SK-N-SH treated with all-trans-retinoic acid at 6 μM for 48 hours (cell line): ENCODE results near the gene KRTAP2-3.

ENCODE experiments used
- ARNTL ChIP-seq: fragments of 450-650 bp; formaldehyde crosslinking; IDR thresholded peaks from 2 replicates; pipeline ENCODE4 v1.5.0; 2020; ENCODE audit warnings: low read depth, mild to moderate bottlenecking, moderate library complexity, borderline replicate concordance
- CSRNP3 ChIP-seq: fragments of 250-450 bp; sonication (Bioruptor Pico); IDR thresholded peaks from 2 replicates; pipeline ENCODE4 v1.5.1; 2021; ENCODE audit warnings: mild to moderate bottlenecking, moderate library complexity
- ESRRG ChIP-seq: fragments of 250-450 bp; sonication (Bioruptor Pico); IDR thresholded peaks from 2 replicates; pipeline ENCODE4 v1.6.1; 2021; ENCODE audit warnings: mild to moderate bottlenecking
- GLIS3 ChIP-seq: fragments of 250-450 bp; sonication (Bioruptor Pico); IDR thresholded peaks from 2 replicates; pipeline ENCODE4 v1.5.0; 2020; ENCODE audit warnings: mild to moderate bottlenecking, moderate library complexity
- ISL1 ChIP-seq: fragments of 250-450 bp; sonication (Bioruptor Pico); IDR thresholded peaks from 2 replicates; pipeline ENCODE4 v2.1.2; 2022; ENCODE audit warnings: mild to moderate bottlenecking, moderate library complexity
- RARB ChIP-seq: fragments of 250-450 bp; sonication (Bioruptor Pico); IDR thresholded peaks from 2 replicates; pipeline ENCODE4 v1.8.0; 2021; ENCODE audit warnings: mild to moderate bottlenecking, moderate library complexity
- TOX ChIP-seq: fragments of 250-450 bp; sonication (Bioruptor Pico); IDR thresholded peaks from 2 replicates; pipeline ENCODE4 v1.8.0; 2021; ENCODE audit warnings: mild to moderate bottlenecking, moderate library complexity, borderline replicate concordance
- ZFP3 ChIP-seq: fragments of 250-450 bp; sonication (Bioruptor Pico); IDR thresholded peaks from 2 replicates; pipeline ENCODE4 v1.5.0; 2020; ENCODE audit warnings: mild to moderate bottlenecking, moderate library complexity
- ZFP30 ChIP-seq: fragments of 450-650 bp; formaldehyde crosslinking; IDR thresholded peaks from 2 replicates; pipeline ENCODE4 v1.5.0; 2022; ENCODE audit warnings: mild to moderate bottlenecking, moderate library complexity
- ZNF70 ChIP-seq: fragments of 450-650 bp; formaldehyde crosslinking; IDR thresholded peaks from 2 replicates; pipeline ENCODE4 v1.5.0; 2020; ENCODE audit warnings: mild to moderate bottlenecking, moderate library complexity
- TF ChIP-seq, protein P1 (sequence below): fragments of 250-450 bp; sonication (Bioruptor Pico); IDR thresholded peaks from 2 replicates; pipeline ENCODE4 v1.5.0; 2020; ENCODE audit warnings: mild to moderate bottlenecking, moderate library complexity
- TF ChIP-seq, protein P2 (sequence below): fragments of 250-450 bp; sonication (Bioruptor Pico); IDR thresholded peaks from 2 replicates; pipeline ENCODE4 v1.8.0; 2021; ENCODE audit warnings: low read depth, mild to moderate bottlenecking, moderate library complexity, borderline replicate concordance

DNA sequence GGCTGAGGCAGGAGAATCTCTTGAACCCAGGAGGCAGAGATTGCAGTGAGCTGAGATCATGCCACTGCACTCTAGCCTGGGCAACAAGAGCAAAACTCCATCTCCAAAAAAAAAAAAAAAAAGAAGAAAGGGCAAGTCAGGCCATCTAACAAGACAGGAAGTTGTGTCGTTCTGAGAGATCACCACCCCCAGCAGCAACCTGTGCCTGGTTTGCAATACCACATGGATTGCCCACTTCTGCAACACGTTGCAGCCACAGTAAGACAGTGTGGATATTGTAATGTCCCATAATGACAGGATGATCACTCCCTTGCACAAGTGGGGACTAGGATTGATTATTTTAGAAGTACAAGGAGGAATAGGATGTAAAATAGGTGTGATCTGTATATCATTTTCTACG is 9.1 kb upstream of the KRTAP2-3 start:
- TF ChIP-seq GLIS3 (CRISPR knock-in tag): no peak
- TF ChIP-seq ARNTL (CRISPR knock-in tag): no peak
- TF ChIP-seq TOX: no peak
- TF ChIP-seq, protein P1, sequence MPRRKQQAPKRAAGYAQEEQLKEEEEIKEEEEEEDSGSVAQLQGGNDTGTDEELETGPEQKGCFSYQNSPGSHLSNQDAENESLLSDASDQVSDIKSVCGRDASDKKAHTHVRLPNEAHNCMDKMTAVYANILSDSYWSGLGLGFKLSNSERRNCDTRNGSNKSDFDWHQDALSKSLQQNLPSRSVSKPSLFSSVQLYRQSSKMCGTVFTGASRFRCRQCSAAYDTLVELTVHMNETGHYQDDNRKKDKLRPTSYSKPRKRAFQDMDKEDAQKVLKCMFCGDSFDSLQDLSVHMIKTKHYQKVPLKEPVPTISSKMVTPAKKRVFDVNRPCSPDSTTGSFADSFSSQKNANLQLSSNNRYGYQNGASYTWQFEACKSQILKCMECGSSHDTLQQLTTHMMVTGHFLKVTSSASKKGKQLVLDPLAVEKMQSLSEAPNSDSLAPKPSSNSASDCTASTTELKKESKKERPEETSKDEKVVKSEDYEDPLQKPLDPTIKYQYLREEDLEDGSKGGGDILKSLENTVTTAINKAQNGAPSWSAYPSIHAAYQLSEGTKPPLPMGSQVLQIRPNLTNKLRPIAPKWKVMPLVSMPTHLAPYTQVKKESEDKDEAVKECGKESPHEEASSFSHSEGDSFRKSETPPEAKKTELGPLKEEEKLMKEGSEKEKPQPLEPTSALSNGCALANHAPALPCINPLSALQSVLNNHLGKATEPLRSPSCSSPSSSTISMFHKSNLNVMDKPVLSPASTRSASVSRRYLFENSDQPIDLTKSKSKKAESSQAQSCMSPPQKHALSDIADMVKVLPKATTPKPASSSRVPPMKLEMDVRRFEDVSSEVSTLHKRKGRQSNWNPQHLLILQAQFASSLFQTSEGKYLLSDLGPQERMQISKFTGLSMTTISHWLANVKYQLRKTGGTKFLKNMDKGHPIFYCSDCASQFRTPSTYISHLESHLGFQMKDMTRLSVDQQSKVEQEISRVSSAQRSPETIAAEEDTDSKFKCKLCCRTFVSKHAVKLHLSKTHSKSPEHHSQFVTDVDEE: no peak
- no peak for TF ChIP-seq ZNF70
- TF ChIP-seq, protein P2, sequence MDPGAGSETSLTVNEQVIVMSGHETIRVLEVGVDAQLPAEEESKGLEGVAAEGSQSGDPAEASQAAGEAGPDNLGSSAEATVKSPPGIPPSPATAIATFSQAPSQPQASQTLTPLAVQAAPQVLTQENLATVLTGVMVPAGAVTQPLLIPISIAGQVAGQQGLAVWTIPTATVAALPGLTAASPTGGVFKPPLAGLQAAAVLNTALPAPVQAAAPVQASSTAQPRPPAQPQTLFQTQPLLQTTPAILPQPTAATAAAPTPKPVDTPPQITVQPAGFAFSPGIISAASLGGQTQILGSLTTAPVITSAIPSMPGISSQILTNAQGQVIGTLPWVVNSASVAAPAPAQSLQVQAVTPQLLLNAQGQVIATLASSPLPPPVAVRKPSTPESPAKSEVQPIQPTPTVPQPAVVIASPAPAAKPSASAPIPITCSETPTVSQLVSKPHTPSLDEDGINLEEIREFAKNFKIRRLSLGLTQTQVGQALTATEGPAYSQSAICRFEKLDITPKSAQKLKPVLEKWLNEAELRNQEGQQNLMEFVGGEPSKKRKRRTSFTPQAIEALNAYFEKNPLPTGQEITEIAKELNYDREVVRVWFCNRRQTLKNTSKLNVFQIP (CRISPR knock-in tag): no peak
- TF ChIP-seq ZFP3 (CRISPR knock-in tag): no peak
- TF ChIP-seq ZFP30 (CRISPR knock-in tag): no peak
- TF ChIP-seq RARB: no peak
- no peak for TF ChIP-seq ESRRG (CRISPR knock-in tag)
- TF ChIP-seq CSRNP3: no peak
- no peak for TF ChIP-seq ISL1
